Measurements from ENCODE around the gene SLC27A2.

The SLC27A2 gene

DNA sequence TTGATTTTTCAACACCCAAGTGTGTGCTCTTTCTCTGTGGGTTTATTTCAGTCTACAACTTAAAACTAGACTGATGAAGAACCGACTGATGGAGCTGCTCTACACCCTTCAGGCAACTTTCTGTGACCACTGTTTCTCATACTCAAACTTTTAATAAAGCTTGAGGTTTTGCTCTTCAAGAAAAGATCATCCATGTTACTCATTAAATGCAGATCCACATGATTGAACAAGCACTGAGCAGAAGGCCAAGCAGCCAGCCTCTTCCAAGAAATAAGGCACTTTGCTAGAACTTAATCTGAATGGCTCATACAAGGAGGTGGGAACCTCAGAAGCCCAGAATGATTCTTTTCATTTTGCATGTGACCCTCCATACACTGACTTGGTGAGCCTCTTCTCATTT lies 8.7 kb downstream of the SLC27A2 start:
- no peak for DNase-seq (ENCODE audit: low read depth)

DNA sequence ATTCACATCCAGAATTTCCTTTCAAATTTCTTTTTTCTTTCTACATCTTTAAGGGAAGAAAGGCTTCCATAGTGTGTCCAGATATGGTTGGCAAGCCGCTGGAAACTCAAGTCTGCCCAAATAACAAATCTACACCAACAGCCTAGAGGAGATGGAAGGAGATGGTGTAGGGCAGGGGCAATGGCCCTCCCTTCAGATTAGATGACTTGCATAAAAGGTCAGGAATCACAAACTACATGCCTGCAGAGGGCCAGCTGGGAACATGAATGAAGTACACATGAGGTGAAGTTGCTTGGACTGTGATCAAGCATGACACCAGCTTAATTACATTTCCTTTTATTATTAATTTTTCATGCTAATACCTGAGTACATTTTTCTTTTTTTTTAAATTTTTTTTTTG lies 10.2 kb downstream of the SLC27A2 start:
- no peak for DNase-seq (ENCODE audit: low read depth)

DNA sequence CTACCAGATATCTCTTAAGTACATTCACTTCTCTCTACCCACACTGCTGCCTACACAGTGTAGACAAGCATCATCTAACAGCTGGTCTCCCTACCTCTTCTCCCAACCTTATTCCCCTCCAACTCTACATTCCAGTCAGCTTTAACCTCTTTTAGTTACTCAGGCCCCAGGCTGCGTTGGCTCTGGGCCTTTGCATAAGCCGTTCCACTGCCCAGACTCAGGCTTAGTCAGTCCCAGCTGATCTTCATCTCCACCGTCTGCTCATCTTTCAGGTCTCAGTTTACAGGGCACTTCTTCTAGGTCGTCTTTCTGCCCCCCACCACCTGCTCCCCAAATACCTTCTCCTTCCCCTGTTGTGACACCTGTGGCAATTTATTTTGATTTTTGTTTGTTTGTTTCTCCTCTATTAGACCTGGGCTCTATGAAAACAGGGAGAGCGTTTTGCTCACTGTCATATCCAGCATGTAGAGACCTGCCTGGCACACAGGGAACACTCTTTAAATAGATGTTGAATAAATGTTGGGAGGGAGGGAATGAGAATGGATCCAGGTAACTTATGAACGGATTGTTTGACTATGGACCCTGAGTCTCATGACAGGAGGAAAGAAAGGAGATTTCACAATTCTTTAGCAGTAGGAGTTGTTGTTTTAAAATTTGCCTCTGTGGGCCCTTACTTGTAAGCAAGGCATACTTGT lies 11.1 kb downstream of the SLC27A2 start:
- no peak for DNase-seq (ENCODE audit: low read depth)

DNA sequence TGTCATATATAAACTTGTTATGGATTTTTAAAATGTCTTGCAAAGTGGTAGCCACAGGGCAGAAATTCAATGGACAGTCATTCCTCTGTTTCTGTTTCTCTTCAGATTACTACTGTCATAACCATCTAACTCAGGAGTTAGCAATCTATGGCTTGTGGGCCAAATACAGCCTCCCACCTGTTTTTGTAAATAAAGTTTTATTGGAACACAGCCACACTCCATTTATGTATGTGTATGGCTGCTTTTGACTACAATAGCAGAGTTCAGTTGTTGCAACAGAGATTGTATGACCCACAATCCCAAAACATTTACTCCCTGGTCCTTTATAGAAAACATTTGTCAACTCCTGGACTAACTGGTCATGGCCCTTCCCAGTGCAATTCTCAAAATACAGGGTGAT lies 20.0 kb downstream of the SLC27A2 start:
- no peak for DNase-seq (ENCODE audit: low read depth)

DNA sequence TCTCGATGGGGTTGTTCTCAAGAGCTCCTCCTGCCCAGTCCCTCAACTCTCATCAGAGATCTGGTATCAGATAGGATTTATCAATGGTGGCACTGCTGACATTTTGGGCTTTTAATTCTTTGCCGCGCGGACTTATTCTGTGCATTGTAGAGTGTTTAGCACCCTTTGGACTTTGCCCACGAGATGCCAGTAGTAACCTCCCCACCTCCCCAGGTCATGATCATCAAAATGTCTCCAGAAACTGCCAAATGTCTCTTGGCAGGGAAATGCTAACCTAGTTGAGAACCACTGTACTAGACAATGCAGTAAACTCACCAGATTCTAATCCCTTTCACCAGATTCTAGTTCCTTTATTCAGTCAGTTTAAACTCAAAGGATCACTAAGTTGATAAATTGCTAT lies 24.0 kb downstream of the SLC27A2 start:
- DNase-seq (ENCODE audit: low read depth): no peak

DNA sequence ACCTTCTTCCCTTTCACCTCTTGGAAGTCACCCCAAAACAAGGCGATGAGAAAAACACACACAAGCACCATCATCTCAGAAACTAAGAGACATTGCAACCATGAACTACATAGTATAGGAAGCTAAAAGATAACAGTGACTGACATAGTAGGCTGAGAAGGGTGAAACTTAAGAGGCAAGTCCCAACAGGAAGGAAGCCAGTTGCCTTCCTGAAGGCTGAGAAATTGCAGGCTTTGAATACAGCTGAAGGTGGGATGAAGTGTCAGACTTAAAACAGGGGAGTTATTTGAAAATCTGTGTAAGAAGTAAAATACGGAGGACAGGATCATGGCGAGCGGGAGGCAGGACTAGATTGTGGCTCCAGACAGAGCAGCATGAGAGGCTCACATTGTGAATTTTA lies 27.8 kb downstream of the SLC27A2 start:
- DNase-seq (ENCODE audit: low read depth): no peak

DNA sequence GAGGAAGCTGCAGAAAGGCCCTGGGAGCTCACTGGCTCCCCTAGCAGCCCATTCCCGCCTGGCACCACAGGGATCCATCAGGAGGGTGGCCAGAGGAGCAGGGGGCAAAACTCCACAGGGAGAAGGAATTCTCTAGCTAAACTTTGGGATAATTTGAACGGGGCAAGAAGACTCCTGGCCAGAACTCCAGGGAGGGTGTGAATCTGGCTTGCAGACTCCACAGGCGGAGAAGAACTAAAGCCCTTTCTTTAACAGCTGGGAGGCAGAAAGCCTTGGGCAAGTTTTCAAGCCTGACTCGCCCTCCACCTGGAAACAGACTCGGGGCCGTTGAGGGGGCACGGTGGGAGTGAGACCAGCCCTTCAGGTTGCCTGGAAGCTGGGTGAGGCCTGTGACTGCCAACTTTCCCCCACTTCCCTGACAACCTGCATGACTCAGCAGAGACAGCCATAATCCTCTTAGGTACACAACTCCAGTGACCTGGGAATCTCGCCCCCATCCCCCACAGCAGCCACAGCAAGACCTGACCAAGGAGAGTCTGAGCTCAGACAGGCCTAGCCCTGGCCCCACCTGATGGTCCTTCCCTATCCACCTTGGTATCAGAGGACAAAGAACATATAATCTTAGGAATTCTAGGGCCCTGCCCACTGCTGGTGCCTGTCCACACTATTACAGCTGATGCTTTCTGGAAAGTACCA lies 28.6 kb downstream of the SLC27A2 start:
- DNase-seq (ENCODE audit: low read depth): no peak

DNA sequence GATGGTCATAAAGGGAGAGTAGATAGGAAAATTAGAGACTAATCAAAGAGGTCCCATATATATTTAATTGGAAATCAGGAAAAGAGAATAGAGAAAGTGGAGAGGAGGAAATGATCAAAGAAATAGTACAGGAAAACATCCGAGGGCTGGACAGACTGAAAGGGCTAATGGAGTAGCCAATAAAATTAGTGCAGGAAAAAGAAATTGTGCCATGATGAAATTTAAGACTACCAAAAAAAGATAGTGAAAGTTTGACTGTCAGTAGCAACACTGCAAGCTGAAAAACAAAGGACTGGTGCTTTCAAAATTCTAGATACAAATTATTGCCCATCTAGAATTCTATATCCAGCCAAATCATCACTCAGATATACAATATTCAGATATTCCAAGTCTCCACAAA lies 36.3 kb downstream of the SLC27A2 start:
- DNase-seq (ENCODE audit: low read depth): no peak

DNA sequence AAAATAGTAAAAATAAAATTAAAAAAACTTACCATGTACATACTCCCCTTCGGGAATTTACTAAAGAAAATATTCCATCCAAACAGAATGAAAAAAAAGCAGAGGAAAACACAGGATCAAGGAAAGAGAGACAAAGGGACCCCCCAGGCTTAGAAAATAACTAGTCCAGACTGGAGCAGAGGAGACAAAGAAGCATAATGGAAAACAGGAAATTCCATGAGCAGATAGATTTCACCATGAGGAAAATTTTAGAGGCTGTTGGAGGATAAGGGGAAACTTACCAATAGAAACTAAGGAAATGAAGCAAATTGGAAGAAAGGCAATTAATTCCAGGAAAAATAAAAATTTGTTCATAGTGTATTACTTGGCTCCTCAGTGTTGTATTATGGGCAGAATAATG lies 36.7 kb downstream of the SLC27A2 start:
- no peak for DNase-seq (ENCODE audit: low read depth)

DNA sequence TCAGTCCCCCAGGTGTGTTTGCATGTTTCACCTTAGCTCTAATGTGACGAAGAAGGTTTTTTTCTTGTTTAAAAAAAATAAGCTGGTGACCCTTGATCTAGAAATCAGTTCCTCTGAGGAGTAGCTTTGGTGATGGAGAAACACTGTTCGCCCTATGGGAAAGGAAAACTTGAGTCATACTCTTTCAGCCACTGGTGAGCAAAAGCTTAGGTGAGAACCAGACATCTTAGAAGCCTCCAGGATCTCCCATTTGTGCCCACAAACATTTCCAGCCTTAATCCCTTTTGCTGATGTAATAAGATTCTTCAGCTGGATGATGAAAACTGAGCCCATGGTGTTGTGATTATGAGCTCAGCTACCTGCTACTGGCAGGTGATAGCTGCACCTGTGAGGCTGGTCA lies 37.8 kb downstream of the SLC27A2 start:
- no peak for DNase-seq (ENCODE audit: low read depth)

DNA sequence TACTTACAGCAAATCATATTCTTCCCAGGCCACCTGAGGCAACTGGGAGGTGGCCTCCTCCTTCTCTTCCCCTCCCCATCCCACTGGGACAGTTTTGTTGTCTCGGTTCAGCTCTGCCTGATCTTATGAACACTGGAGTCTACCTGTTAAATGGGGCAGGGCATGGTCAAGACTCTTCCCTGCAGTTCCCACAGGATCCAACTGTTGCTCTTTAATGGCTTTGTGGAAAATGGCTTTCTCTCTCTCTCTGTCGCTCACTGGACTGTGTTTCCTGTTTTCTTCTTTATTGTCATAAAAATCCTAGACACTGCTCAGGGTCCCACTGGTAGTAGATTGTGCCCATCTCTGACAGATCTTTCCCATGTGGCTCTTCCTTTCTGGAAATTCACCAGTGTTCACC lies 40.2 kb downstream of the SLC27A2 start:
- DNase-seq (ENCODE audit: low read depth): no peak

DNA sequence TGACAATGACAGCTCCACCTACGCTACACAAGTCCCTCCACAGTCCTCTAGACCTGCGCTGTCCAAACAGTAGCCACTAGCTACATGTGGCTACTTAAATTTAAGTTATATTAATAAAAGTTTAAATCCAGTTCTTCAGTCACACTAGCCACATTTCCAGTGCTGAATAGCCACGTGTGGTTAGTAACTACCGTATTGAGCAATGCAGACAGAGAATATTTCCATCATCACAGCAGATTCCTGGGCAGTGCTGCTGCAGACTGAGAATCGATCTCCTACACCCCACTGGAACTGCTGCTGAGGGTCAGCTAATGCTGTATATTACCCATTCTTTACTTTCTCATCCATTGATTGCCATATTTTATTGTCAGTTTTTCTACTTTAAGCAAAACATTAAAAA lies 42.6 kb downstream of the SLC27A2 start:
- no peak for DNase-seq (ENCODE audit: low read depth)

DNA sequence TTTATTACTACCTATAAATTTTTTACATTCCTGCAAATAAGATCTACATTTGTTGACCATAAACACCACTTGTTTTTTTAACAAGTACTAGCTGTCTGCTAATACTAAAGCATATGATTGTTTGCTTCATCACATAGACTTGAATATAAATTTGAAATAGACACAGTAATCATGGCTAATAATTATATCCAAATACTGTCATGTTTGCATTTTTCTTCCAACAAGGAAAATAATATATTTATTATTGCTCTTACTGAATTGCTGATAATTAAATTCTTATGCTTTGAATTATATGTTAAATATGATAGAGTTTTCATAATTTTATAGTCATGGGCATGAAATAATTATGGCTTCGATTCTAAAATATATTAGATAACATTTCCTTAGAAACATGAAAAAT lies 43.1 kb downstream of the SLC27A2 start:
- no peak for DNase-seq (ENCODE audit: low read depth)

DNA sequence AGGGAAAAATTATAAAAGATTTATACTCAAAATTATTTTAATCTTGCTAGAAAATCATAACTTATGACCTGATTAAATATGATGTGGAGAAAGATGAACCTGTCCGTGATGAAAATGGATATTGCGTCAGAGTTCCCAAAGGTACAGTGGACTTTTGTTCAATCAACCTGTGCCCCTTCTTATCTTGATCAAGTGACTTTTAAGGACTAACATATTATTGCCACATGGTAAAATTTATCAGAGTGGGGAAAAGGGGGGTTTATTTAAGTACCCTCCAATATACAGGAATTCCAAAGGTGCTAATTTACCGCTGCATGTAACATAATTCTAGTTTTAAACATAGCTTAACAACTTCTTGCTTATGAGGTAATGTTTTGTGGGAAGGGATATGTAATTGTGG lies 43.9 kb downstream of the SLC27A2 start:
- DNase-seq (ENCODE audit: low read depth): no peak

DNA sequence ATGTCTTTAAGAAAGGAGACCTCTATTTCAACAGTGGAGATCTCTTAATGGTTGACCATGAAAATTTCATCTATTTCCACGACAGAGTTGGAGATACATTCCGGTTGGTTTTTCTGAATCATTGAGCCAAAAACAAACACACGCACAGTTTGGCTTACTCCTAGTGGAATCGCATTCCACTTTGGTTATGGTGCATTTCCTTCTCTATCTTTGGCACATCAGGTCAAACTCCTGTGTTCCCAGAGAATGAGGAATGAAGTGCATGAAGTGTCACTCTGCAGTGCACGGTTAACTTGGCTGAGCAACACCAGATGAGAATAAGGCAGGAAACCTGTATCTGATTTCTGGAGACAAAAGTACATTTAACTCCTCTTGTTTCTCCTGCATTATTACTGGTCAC lies 45.1 kb downstream of the SLC27A2 start:
- DNase-seq (ENCODE audit: low read depth): no peak

DNA sequence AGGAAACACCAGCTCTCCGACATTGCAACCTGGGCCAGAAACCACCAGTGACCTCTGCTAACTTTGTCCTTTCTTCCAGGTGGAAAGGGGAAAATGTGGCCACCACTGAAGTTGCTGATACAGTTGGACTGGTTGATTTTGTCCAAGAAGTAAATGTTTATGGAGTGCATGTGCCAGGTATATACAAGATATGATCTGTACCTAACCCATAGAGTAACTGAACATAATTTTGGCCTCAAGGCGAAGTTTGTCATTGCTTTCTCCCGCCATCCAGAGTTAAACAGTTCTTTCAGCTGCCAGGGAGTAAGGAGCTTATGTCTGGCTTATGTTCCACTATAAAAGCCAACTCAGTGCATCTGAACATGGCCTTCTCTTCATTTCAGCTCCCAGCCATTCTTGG lies 46.9 kb downstream of the SLC27A2 start:
- no peak for DNase-seq (ENCODE audit: low read depth)

DNA sequence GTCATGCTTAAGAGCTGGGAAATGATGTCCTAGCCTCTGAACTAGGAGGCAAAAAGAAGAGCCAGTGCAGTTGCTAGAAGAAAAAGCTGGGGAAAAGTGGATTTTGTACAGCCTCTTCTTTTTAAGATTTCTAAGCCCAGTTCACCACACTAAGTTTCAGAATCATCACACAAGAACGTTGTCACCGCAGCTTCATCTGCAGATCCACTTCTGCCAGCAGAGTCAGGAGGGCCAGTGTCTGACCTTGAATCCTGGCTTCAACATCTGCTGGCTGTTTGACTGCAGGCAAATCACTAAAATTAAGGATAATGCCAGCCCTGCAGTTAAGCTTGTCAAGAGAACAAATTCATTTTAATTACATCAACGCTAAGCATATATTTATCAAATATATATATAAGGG lies 47.3 kb downstream of the SLC27A2 start:
- no peak for DNase-seq (ENCODE audit: low read depth)

DNA sequence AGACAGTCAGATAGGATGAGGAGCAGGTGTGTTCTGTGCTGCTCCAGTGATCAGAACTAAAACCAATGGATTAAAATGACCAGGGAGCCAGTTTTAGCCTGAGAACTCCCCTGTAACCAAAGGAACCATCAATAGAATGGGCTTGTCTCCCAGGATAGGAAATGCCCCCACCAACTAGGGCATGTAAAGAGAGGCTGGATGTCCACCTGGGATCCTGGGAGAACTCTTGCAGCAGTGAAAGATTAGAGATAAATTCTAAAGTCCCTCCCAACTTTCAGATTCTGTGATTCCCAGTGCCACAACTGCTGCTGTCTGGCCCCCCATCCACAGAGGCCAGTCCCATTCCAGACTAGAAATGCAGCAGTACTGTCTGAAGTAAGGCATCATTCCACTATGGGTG lies 49.8 kb downstream of the SLC27A2 start:
- no peak for DNase-seq (ENCODE audit: low read depth)

DNA sequence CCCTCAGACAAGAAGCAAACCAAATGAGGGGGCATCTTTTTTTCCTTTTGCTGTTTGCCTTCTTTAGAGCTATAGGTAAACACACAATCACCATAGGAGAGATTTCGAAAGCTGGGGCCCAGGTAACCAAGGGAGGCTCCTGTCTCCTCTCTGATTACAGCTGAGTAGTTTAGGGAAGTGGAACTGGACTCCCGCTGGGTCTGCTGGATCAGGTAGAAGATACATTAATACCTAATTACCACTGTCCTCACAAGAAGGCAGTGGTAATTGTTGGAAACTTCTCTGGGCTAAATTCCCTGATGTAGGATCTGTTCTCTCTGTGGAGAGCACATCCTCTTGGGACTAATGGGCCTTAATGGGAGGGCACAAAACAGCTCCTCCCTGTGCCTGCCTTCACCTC lies 50.8 kb downstream of the SLC27A2 start:
- no peak for DNase-seq (ENCODE audit: low read depth)

DNA sequence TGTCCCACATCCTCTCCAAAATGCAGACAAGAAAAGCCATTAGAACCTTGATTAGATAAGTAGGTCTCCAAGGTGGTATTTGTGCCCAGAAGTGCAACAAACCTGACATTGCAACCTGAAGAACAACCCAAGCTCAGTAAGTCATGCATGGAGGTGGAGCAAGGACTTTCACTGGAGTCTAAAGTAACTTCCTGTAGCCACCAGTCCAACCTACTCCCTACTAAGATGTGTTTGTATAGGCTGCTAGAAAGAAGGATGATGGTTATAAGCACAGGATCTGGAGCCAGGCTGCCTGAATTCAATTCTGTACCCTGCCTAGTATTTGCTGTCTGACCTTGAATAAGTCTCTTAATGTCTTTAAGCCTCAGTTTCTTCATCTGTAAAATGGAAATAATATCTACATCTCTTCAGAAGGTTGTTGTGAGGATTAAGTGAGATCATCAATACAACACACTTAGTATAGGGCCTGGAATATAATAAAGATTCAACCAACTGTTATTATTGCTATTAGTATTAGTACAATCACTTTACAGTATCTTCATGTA lies 51.3 kb downstream of the SLC27A2 start:
- DNase-seq (ENCODE audit: low read depth): no peak

DNA sequence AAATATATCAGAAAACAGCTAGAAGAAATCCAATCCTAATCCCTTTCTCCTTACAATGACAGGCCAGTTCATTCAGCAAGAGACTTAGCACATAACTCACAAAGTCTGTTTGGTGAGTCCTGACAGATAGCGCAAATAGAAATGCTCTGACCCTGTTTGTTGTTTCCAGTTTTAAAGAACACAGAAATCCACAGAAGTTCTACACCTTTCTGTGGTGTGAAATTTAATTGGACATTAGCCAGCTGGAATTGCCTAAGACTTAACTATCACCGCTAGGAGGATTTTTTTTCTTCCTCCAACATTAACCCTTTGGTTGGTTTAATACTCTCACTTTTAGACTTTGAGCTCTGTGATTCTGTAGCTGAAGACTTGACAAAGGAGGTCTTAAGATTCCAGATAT lies 52.8 kb downstream of the SLC27A2 start:
- DNase-seq (ENCODE audit: low read depth): no peak

DNA sequence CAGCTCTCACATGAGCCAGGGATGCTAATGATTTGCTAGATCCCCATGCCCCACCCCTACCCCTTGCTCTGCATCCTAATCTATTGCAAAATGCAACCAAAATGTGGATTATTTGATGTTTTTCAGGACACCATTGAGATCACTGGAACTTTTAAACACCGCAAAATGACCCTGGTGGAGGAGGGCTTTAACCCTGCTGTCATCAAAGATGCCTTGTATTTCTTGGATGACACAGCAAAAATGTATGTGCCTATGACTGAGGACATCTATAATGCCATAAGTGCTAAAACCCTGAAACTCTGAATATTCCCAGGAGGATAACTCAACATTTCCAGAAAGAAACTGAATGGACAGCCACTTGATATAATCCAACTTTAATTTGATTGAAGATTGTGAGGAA lies 53.8 kb downstream of the SLC27A2 start:
- DNase-seq (ENCODE audit: low read depth): no peak

DNA sequence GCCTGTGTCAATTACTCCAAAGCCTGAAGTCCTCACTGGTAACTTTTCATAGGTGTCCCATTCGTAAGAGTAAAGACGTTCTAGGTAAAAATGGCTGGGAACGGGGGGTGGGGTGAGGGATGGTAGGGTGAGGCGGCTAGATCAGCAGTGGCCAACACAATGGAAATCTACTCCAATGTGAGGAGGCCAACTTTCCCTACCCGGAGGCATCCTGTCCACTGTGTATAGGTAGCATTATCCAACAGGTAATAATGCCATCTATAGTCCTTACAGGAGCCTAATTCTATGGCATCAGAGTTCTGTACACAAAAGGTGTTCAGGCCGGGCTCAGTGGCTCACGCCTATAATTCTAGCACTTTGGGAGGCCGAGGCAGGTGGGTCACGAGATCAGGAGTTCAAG lies 54.4 kb downstream of the SLC27A2 start:
- DNase-seq (ENCODE audit: low read depth): no peak

DNA sequence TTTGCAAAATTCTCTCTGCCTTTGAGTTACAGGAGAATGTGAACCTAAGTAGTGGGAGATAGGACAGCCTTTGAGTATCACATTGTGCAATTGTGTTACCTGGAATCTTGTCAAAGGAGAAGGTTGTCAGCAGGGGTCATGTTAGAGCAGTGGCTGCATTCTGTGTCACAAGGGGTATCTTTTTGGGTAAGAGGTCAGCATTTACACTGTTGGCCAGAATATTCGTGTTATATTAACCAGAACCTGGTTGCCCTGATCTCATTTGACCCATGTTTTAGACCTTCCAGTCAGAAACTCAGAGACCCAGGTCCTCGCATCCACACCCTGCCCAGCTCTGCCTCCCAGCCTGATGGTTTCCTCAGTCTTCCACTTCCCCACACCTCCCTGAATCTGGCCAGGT lies 56.3 kb downstream of the SLC27A2 start:
- no peak for DNase-seq (ENCODE audit: low read depth)
